K562 (cell line): ENCODE results near the gene SEC63. TPM values are rescaled to one million over a fixed set of nuclear protein-coding genes. Genes with fewer than 3 reads are reported as not detected.

Source experiments
- ATAC-seq: fragments of 200-7000 bp; cut with Tn5 transposase; 3 replicates; pipeline ENCODE4 v1.9.1; 2020; ENCODE audit warnings: moderate library complexity
- BruUV-seq: library from RNA; stranded (reverse); fragments of 400-500 nt; replicated peaks from 2 replicates; lab custom pipeline; 2021; lab: Mats Ljungman, UMichigan
- CTCF ChIA-PET: fragments of 300-600 bp; formaldehyde crosslinking; extraction: SDS; loops from one replicate; lab custom pipeline; 2021; ENCODE audit warnings: low intra/inter-chr PET ratio; lab: Yijun Ruan, JAX
- POLR2A ChIA-PET: fragments of 300-600, 350-650 bp; sonication (Branson Sonifier 250); formaldehyde crosslinking; extraction: SDS; loops from one replicate; lab custom pipeline; 2021; ENCODE audit warnings: antibody characterized with exemption, inconsistent platforms; lab: Yijun Ruan, JAX
- DNase-seq, 4 experiments: peaks; one replicate each; pipeline versions ENCODE4 v3.0.0 to v3.0.0-alpha.2; 2011 to 2018; ENCODE audit warnings: low spot score in 3 of 4, mixed read lengths in 3 of 4; ENCODE audit errors: extremely low read depth in 1 of 4
- FAIRE-seq: peaks from 2 replicates; lab custom pipeline; 2011; peaks lifted over from hg19 to GRCh38; lab: Jason Lieb, UNC
- H2AFZ ChIP-seq: 2 replicates; pipeline ENCODE4 v1.6.0; 2011; ENCODE audit warnings: low read depth, low read length, control low read depth, inconsistent platforms
- H3K27ac ChIP-seq: fragments of 200-600 bp; 3 replicates; pipeline ENCODE4 v1.8.0; 2011; ENCODE audit warnings: low read depth, mild to moderate bottlenecking, control low read depth, inconsistent platforms, low read length, moderate library complexity, mixed read lengths; ENCODE audit errors: extremely low read depth
- H3K27me3 ChIP-seq, 2 experiments: fragments of 300-600 bp in 1 of 2; 2 replicates in 1 of 2; 3 replicates in 1 of 2; pipeline versions ENCODE4 v1.6.0 to v1.8.0; 2011; ENCODE audit warnings: inconsistent platforms in 2 of 2, low read length in 2 of 2, mild to moderate bottlenecking in 1 of 2, mixed read lengths in 1 of 2, moderate library complexity in 1 of 2; ENCODE audit not compliant: control insufficient read depth in 2 of 2, insufficient read depth in 2 of 2
- H3K36me3 ChIP-seq: fragments of 300-600 bp; 3 replicates; pipeline ENCODE4 v1.8.0; 2011; ENCODE audit warnings: mild to moderate bottlenecking, low read length, inconsistent platforms; ENCODE audit not compliant: control insufficient read depth, insufficient read depth
- H3K4me1 ChIP-seq, 2 experiments: fragments of 200-600 bp in 1 of 2; replicated peaks in 1 of 2; 2 replicates in 1 of 2; 3 replicates in 1 of 2; pipeline versions ENCODE4 v1.5.1 to v1.8.0; 2011; ENCODE audit warnings: inconsistent platforms in 2 of 2, low read length in 2 of 2, mild to moderate bottlenecking in 1 of 2, mixed read lengths in 1 of 2, moderate library complexity in 1 of 2; ENCODE audit not compliant: control insufficient read depth in 2 of 2, insufficient read depth in 2 of 2
- H3K4me2 ChIP-seq: 2 replicates; pipeline ENCODE4 v1.6.1; 2011; ENCODE audit warnings: low read length, control low read depth, inconsistent platforms, mixed read lengths; ENCODE audit not compliant: insufficient read depth
- H3K4me3 ChIP-seq: fragments of 200-600 bp; sonication (generic), shearing (Covaris generic); 2 replicates; pipeline ENCODE4 v1.5.1; 2016; ENCODE audit warnings: control low read depth, inconsistent platforms
- H3K79me2 ChIP-seq: fragments of 200-600 bp; 3 replicates; pipeline ENCODE4 v1.8.0; 2011; ENCODE audit warnings: low read length, inconsistent platforms; ENCODE audit not compliant: control insufficient read depth, insufficient read depth
- H3K9ac ChIP-seq, 2 experiments: 2 replicates each; pipeline versions ENCODE4 v1.6.0 to v1.6.1; 2011; ENCODE audit warnings: low read depth in 2 of 2, low read length in 2 of 2, control low read depth in 1 of 2, inconsistent platforms in 1 of 2, mild to moderate bottlenecking in 1 of 2, mixed read lengths in 1 of 2; ENCODE audit not compliant: insufficient read depth in 1 of 2
- H3K9me1 ChIP-seq: one replicate; pipeline ENCODE4 v1.6.0; 2011; ENCODE audit warnings: inconsistent platforms, mild to moderate bottlenecking, low read length, moderate library complexity; ENCODE audit not compliant: control insufficient read depth, insufficient read depth
- H3K9me3 ChIP-seq: replicated peaks from 2 replicates; pipeline ENCODE4 v1.5.1; 2011; ENCODE audit warnings: low read depth, low read length, inconsistent platforms; ENCODE audit not compliant: control insufficient read depth, insufficient read depth
- H4K20me1 ChIP-seq: replicated peaks from 2 replicates; pipeline ENCODE4 v1.6.1; 2011; ENCODE audit warnings: low read length, inconsistent platforms, mixed read lengths; ENCODE audit not compliant: control insufficient read depth, insufficient read depth
- JUNB ChIP-seq: fragments of 450-650 bp; formaldehyde crosslinking; conservative IDR thresholded peaks from 2 replicates; pipeline ENCODE4 v1.4.0; 2020; ENCODE audit warnings: mild to moderate bottlenecking
- MAZ ChIP-seq, 2 experiments: fragments of 450-650 bp in 1 of 2; sonication (generic) in 1 of 2; formaldehyde crosslinking; IDR thresholded peaks in 1 of 2; conservative IDR thresholded peaks in 1 of 2; 2 replicates each; pipeline versions ENCODE4 v1.4.0 to v1.5.0; 2020; ENCODE audit warnings: mild to moderate bottlenecking in 1 of 2, missing genetic modification reagents in 1 of 2
- POLR3A ChIP-seq: IDR thresholded peaks from 2 replicates; pipeline ENCODE4 v1.6.1; 2011; ENCODE audit warnings: borderline replicate concordance, mild to moderate bottlenecking, moderate library complexity; ENCODE audit not compliant: insufficient read length, insufficient read depth; ENCODE audit errors: extremely low read depth
- RBFOX2 ChIP-seq: fragments of 200-400 bp; formaldehyde crosslinking; IDR thresholded peaks from 2 replicates; pipeline ENCODE4 v1.6.1; 2017; ENCODE audit warnings: low read depth, mild to moderate bottlenecking, low read length, moderate library complexity
- SMAD2 ChIP-seq: fragments of 150-350 bp; IDR thresholded peaks from 2 replicates; pipeline ENCODE4 v1.6.1; 2014; ENCODE audit warnings: low read depth, mild to moderate bottlenecking, low read length
- TBL1XR1 ChIP-seq, 2 experiments: IDR thresholded peaks; 2 replicates each; pipeline ENCODE4 v1.6.1; 2012; ENCODE audit warnings: improper control_type of control experiment in 2 of 2, low read length in 2 of 2, mild to moderate bottlenecking in 1 of 2
- TCFL5 ChIP-seq: fragments of 250-450 bp; sonication (Bioruptor Pico); conservative IDR thresholded peaks from 2 replicates; pipeline ENCODE4 v1.6.1; 2021; ENCODE audit warnings: mild to moderate bottlenecking, moderate library complexity, matching md5 sums
- TRIM24 ChIP-seq, 2 experiments: fragments of 450-650 bp; IDR thresholded peaks; 2 replicates each; pipeline ENCODE4 v1.6.1; 2016
- ZNF699 ChIP-seq: fragments of 250-450 bp; sonication (Bioruptor Pico); IDR thresholded peaks from 2 replicates; pipeline ENCODE4 v1.8.0; 2021; ENCODE audit warnings: mild to moderate bottlenecking, moderate library complexity; ENCODE audit not compliant: insufficient replicate concordance
- WGBS: fragments of 100-300 bp; shearing (Covaris generic); methylation state at CpG from one replicate; pipeline ENCODE4 v1.1.6; 2016; ENCODE audit warnings: low coverage, mixed read lengths; ENCODE audit not compliant: insufficient coverage; ENCODE audit errors: missing lambda C conversion rate; 5-methylcytosine and 5-hydroxymethylcytosine counted together
- in situ Hi-C: fragments of 300-500 bp; cut with MboI; formaldehyde crosslinking; loops from 4 replicates; pipeline ENCODE4 v1.15.0; 2018; ENCODE audit warnings: inconsistent platforms, mixed read lengths
- intact Hi-C: fragments of 100-400 bp; cut with micrococcal nuclease; formaldehyde crosslinking; loops from 2 replicates; pipeline ENCODE4 v1.14.2; 2022
- polyA plus RNA-seq, 8 experiments: library from polyadenylated mRNA; depleted of rRNA in 4 of 8; stranded (reverse) in 5 of 8; unstranded in 3 of 8; fragments of >200 nt; fragmentation: Nextera tagmentation in 2 of 8; fragmentation: Illumina TruSeq in 1 of 8; extraction: Ambion mirVana in 2 of 8; extraction: Trizol in 1 of 8; gene quantifications; 2 replicates each; pipeline versions ENCODE4 v1.2.1 to v1.2.3, GENCODE V29; 2011 to 2014; ENCODE audit warnings: inconsistent platforms in 1 of 8, missing spikeins in 1 of 8
- total RNA-seq, 7 experiments: library from RNA; depleted of rRNA in 6 of 7; stranded (reverse); fragments of >200 nt in 6 of 7; fragmentation: Illumina TruSeq in 2 of 7; extraction: Trizol in 2 of 7; gene quantifications; 2 replicates each; pipeline versions ENCODE4 v1.2.1 to v1.2.3, GENCODE V29; 2011 to 2021; ENCODE audit warnings: low replicate concordance in 1 of 7
- TF ChIP-seq, protein P1 (sequence below): fragments of 450-650 bp; IDR thresholded peaks from 2 replicates; pipeline ENCODE4 v1.6.1; 2016; ENCODE audit warnings: missing biosample characterization, missing genetic modification characterization

SEC63 gene
- total and polyA plus RNA-seq, 9 of the 15 experiments (the other 6 are each of a cell fraction or from before 2014, with no cell fraction given), result 13.8 to 74.6 (median 28.4) TPM

DNA sequence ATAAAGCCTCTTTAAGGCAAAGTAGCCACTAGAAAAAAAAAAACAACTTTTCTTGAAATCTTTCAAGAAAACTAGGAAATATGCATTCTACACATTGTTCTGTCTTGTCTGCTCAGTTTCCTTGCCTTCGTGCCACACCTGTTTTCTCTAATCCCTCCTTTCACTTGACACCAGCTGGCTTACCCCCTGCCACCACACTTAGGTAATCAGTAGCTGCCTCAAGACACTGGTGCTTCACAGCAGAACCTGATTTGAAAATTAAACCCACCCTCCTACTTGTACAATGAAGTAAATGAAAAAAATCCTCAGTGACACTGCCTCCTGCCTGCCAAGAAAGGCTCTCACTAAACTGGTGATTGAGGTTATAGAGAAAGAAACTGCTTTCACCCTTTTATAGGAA, 88.1 kb downstream of the SEC63 start:
- no peak for DNase-seq
- WGBS, result 0% methylated on average over 1 of the region's 1 CpG
- ATAC-seq, result no peak
- intact Hi-C loops (loop anchor here (5.0 kb wide), 1 partner anchor 193 kb away; no protein-coding TSS in a partner anchor), in situ Hi-C loops (no loop called here)
- H3K36me3 ChIP-seq, result peaks cover 41% of the 10 kb centered on the region
- no peaks in the 10 kb centered on the region for H3K9me3 ChIP-seq
- TF ChIP-seq MAZ (CRISPR knock-in tag; conservative IDR thresholded peaks at IDR 0.05 in 1 of 2, IDR thresholded peaks at IDR 0.05 in 1 of 2) (no peak), POLR3A (no peak), SMAD2 (no peak), JUNB (CRISPR knock-in tag) (no peak), TCFL5 (CRISPR knock-in tag) (no peak), TBL1XR1 (IDR thresholded peaks at IDR 0.05; ENCODE audit: low read length in 2 of 2) (no peak), RBFOX2 (no peak), TRIM24 (IDR thresholded peaks at IDR 0.05) (no peak), ZNF699 (CRISPR knock-in tag) (no peak)
- TF ChIP-seq, protein P1, sequence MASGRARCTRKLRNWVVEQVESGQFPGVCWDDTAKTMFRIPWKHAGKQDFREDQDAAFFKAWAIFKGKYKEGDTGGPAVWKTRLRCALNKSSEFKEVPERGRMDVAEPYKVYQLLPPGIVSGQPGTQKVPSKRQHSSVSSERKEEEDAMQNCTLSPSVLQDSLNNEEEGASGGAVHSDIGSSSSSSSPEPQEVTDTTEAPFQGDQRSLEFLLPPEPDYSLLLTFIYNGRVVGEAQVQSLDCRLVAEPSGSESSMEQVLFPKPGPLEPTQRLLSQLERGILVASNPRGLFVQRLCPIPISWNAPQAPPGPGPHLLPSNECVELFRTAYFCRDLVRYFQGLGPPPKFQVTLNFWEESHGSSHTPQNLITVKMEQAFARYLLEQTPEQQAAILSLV (tag), result no peak
- no peaks in the 10 kb centered on the region for H3K9me1 ChIP-seq
- H3K9ac ChIP-seq, result no peak overlapping the region
- H3K4me2 ChIP-seq, result no peak overlapping the region
- no TSS peak for BruUV-seq
- no peaks in the 10 kb centered on the region for H3K27me3 ChIP-seq
- no peaks in the 10 kb centered on the region for H3K4me1 ChIP-seq
- H3K4me3 ChIP-seq, result no peak overlapping the region
- ChIA-PET POLR2A (no interaction called here), CTCF (no interaction called here)
- H4K20me1 ChIP-seq, result peaks cover 4% of the 10 kb centered on the region; the same call in 1 of the 2 replicates
- no peak overlapping the region for H3K27ac ChIP-seq
- no peaks in the 10 kb centered on the region for H3K79me2 ChIP-seq
- no peak overlapping the region for H2AFZ ChIP-seq
- FAIRE-seq, result no peak
